Epidermal melanocyte (primary cell): ENCODE measurements around the gene DRP2.
"Not testable (repeated sequence)": the region's sequence is repeated elsewhere in the genome, so short reads cannot be mapped to it uniquely, and the experiment has no call there.

Experiments used
- DNase-seq: peaks from one replicate; pipeline ENCODE4 v3.0.0; 2011; ENCODE audit warnings: low spot score; ENCODE audit not compliant: insufficient read length

The DRP2 gene

GRCh38 chrX:101219116-101219863 lies at the start of gene DRP2:
TSS of gene DRP2 (plus strand) at chrX:101219786. CDS start at chrX:101231648, 11,862 bp downstream.
- DNase-seq: no peak

- no peak for DNase-seq
Observed at GRCh38 chrX:101171883-101172400, 47.6 kb upstream of the DRP2 start.

- DNase-seq: no peak
Observed at GRCh38 chrX:101176439-101176838, 43.1 kb upstream of the DRP2 start.

GRCh38 chrX:101184876-101185275 lies 34.7 kb upstream of the DRP2 start:
- not testable (repeated sequence) for DNase-seq

GRCh38 chrX:101187961-101188360 lies 31.6 kb upstream of the DRP2 start:
- DNase-seq: not testable (repeated sequence)

- no peak for DNase-seq
Observed at GRCh38 chrX:101190736-101191135, 28.9 kb upstream of the DRP2 start.

- DNase-seq: no peak
Observed at GRCh38 chrX:101191217-101191750, 28.3 kb upstream of the DRP2 start.

GRCh38 chrX:101195442-101196173 lies 24.0 kb upstream of the DRP2 start:
- no peak for DNase-seq

GRCh38 chrX:101203761-101204351 lies 15.7 kb upstream of the DRP2 start:
- DNase-seq: no peak

- no peak for DNase-seq
Observed at GRCh38 chrX:101206471-101206870, 13.1 kb upstream of the DRP2 start.

GRCh38 chrX:101208152-101208905 lies 11.3 kb upstream of the DRP2 start:
- no peak for DNase-seq

- DNase-seq: no peak
Observed at GRCh38 chrX:101210630-101211029, 9.0 kb upstream of the DRP2 start.

- no peak for DNase-seq
Observed at GRCh38 chrX:101217689-101218088, 1.9 kb upstream of the DRP2 start.

- DNase-seq: no peak
Observed at GRCh38 chrX:101219864-101220346, 319 bp downstream of the DRP2 start.

- no peak for DNase-seq
Observed at GRCh38 chrX:101220662-101221260, 1.2 kb downstream of the DRP2 start.

- no peak for DNase-seq
Observed at GRCh38 chrX:101223226-101223625, 3.6 kb downstream of the DRP2 start.

- DNase-seq: no peak
Observed at GRCh38 chrX:101229170-101229569, 9.6 kb downstream of the DRP2 start.

- DNase-seq: no peak
Observed at GRCh38 chrX:101230636-101231035, 11.1 kb downstream of the DRP2 start.

- DNase-seq: no peak
Observed at GRCh38 chrX:101231080-101231479, 11.5 kb downstream of the DRP2 start.

GRCh38 chrX:101232316-101232715 lies 12.7 kb downstream of the DRP2 start:
- no peak for DNase-seq

- DNase-seq: no peak
Observed at GRCh38 chrX:101237041-101237440, 17.5 kb downstream of the DRP2 start.
